Measurements from ENCODE around the gene SLC5A6. TPM values are rescaled to one million over a fixed set of nuclear protein-coding genes. Genes with fewer than 3 reads are reported as not detected.

Gene SLC5A6
- total RNA-seq, 4 donors from 2014 or later = 20.5 to 69.7 (median 60.5) TPM

DNA sequence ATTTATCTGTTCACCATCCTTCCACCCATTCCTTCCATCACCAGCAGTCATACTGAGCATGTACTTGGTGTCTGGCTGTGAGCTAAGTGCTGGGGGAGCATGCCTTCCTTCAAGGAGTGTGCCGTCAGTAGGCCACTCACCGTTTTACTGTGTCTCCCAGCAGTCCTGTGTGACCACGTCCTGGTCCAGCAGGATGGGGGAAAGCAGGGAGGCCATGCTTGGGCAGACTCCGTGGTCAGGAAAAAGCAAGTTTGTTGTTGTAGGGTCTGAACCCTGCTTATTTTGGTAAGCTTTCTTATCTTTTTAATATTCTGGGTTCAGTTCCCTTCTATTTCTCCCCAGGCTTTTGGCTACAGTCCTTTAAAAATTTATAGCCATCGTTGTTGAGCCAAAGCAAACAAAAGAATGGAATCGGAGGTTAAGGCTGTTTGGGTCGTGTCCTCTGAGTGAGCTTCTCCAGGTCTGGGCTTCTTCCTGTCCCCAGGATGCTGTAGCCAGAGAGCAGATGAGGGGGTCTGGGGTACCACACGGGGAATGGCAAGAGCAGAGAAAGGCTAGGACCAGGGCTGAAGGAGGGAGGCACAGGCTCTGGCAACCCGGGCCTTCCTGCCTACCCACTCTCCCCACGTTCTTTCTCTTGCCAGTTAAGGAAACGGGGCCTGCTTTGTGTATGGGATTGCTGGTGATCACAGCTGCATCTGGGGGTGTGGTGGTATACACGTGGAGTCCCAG lies 37.3 kb upstream of the SLC5A6 start:
- no peaks in the 10 kb centered on the region for H3K36me3 ChIP-seq
- no peak for DNase-seq
- intact Hi-C loops (cut with DNase I; ENCODE audit: low total_unique reads) = no loop called here
- H3K4me1 ChIP-seq = no peaks in the 10 kb centered on the region
- TF ChIP-seq POLR2A (IDR thresholded peaks at IDR 0.05) = no peak
- TF ChIP-seq, protein P1, sequence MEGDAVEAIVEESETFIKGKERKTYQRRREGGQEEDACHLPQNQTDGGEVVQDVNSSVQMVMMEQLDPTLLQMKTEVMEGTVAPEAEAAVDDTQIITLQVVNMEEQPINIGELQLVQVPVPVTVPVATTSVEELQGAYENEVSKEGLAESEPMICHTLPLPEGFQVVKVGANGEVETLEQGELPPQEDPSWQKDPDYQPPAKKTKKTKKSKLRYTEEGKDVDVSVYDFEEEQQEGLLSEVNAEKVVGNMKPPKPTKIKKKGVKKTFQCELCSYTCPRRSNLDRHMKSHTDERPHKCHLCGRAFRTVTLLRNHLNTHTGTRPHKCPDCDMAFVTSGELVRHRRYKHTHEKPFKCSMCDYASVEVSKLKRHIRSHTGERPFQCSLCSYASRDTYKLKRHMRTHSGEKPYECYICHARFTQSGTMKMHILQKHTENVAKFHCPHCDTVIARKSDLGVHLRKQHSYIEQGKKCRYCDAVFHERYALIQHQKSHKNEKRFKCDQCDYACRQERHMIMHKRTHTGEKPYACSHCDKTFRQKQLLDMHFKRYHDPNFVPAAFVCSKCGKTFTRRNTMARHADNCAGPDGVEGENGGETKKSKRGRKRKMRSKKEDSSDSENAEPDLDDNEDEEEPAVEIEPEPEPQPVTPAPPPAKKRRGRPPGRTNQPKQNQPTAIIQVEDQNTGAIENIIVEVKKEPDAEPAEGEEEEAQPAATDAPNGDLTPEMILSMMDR (IDR thresholded peaks at IDR 0.05) = no peak
- H3K9me3 ChIP-seq = no peaks in the 10 kb centered on the region
- H3K27me3 ChIP-seq = peaks cover 0 to 12% of the 10 kb centered on the region in 2 donors
- no peak overlapping the region for H3K4me3 ChIP-seq
- H3K27ac ChIP-seq = no peak overlapping the region

DNA sequence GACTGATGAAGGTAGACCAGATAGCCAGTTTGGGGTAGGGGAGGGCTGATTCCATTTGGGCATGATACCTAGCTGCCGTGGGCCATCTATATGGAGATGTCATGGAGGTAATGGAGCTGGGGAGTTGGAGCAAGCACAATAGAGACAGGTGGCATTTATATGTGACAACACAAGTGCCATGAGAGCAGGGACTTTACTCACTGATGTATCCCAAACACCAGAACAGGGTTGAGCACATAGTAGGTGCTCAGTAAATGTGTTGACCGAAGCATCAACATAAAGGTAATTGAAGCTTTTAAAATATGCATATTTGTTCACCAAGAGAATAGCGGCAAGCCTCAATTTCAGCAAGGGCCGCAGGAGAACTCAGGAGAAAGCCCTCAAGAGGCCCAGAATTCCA lies 35.8 kb upstream of the SLC5A6 start:
- no peak for DNase-seq
- H3K4me3 ChIP-seq = no peak overlapping the region
- intact Hi-C loops (cut with DNase I; ENCODE audit: low total_unique reads) = no loop called here
- no peaks in the 10 kb centered on the region for H3K9me3 ChIP-seq
- peaks cover 0 to 12% of the 10 kb centered on the region in 2 donors for H3K27me3 ChIP-seq
- H3K36me3 ChIP-seq = no peaks in the 10 kb centered on the region
- no peak overlapping the region for H3K27ac ChIP-seq
- TF ChIP-seq, protein P1 (IDR thresholded peaks at IDR 0.05) = no peak
- no peak for TF ChIP-seq POLR2A (IDR thresholded peaks at IDR 0.05)
- H3K4me1 ChIP-seq = no peaks in the 10 kb centered on the region

DNA sequence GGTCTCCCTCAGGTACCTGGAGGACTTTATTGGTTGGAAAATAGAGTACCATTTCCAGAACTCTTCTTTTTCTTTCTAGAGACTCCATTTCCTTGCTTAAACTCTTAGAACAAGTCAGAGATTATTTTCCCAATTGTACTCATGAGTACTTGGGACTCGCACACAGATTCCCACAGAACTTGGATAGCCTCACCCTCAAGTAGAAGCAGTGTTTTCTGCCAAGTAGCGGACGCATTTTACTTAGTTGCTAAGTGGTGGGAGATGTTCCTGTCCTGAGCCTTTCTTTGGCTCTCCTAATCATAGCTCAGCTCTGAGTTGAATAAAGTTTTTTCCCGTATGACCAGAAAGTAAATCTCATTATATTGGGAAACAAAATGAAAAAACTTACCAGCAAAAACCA lies 33.6 kb upstream of the SLC5A6 start:
- Histone ChIP-seq H3K4me1 (no peaks in the 10 kb centered on the region), H3K27me3 (peaks cover 0 to 4% of the 10 kb centered on the region in 2 donors)

DNA sequence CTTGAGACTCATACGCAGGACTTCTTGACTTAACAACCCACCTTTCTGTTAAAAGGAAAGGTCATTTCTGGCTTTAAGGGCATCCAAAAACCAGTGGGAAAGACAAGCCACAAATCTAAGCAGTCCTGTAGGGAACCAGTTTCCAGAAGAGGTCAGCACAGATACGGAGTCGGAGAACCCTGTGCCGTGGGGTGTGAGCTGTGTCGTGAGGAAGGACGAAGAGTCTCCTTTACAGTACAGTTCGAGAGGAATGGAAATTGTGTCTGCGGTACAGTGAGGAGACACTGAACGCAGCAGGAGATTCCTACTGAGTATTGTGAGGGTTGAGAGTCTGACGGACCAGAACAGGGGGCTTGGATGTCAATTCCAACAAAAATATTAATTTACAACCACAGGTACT lies 33.0 kb upstream of the SLC5A6 start:
- H3K27me3 ChIP-seq = no peaks in the 10 kb centered on the region
- H3K4me3 ChIP-seq = no peak overlapping the region
- TF ChIP-seq, protein P1 (IDR thresholded peaks at IDR 0.05) = no peak
- no peak for TF ChIP-seq POLR2A (IDR thresholded peaks at IDR 0.05)
- no peaks in the 10 kb centered on the region for H3K36me3 ChIP-seq
- intact Hi-C loops (cut with DNase I; ENCODE audit: low total_unique reads) = no loop called here
- H3K9me3 ChIP-seq = no peaks in the 10 kb centered on the region
- no peaks in the 10 kb centered on the region for H3K4me1 ChIP-seq
- no peak overlapping the region for H3K27ac ChIP-seq
- DNase-seq = no peak

More for the DNA sequence above, 33.6 kb upstream of the SLC5A6 start:
- no peaks in the 10 kb centered on the region for H3K36me3 ChIP-seq
- intact Hi-C loops (cut with DNase I; ENCODE audit: low total_unique reads) = no loop called here
- no peak for DNase-seq
- no peak overlapping the region for H3K27ac ChIP-seq
- TF ChIP-seq POLR2A (IDR thresholded peaks at IDR 0.05) = no peak
- TF ChIP-seq, protein P1 (IDR thresholded peaks at IDR 0.05) = no peak
- no peak overlapping the region for H3K4me3 ChIP-seq
- H3K9me3 ChIP-seq = no peaks in the 10 kb centered on the region

DNA sequence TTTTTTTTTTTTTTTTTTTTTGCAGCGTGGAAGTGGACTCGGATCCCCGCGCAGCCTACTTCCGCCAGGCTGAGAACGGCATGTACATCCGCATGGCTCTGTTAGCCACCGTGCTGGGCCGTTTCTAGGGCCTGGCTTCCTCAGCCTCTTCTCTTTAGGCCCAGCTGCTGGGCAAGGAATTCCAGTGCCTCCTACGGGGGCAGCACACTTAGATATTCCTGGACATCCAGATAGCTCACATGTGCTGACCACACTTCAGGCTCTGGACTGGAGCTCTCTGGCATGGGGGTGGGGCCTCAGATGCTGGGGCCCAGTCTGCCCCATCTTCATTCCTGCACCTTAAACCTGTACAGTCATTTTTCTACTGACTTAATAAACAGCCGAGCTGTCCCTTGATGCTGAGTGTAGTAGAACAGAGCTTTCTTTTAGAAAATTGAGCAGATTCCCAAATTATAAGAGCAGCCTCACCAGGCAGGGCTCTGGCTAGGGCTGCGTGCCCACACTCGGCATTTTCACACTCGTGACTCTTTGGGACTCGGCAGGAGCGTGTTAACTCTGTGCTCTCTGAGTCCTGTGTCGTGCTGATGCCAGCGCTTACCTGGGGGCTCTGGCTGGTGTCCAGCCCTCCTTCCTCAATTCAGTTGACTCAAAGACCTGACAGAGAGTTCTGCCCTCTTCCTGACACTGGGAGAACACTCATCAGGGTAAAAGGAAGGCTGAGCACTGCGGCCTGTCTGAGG lies 31.5 kb upstream of the SLC5A6 start:
- intact Hi-C loops (cut with DNase I; ENCODE audit: low total_unique reads) = no loop called here
- H3K36me3 ChIP-seq = no peaks in the 10 kb centered on the region
- H3K27me3 ChIP-seq = no peaks in the 10 kb centered on the region
- no peak for DNase-seq
- no peak overlapping the region for H3K27ac ChIP-seq
- no peaks in the 10 kb centered on the region for H3K4me1 ChIP-seq
- TF ChIP-seq, protein P1 (IDR thresholded peaks at IDR 0.05) = no peak
- TF ChIP-seq POLR2A (IDR thresholded peaks at IDR 0.05) = no peak
- no peaks in the 10 kb centered on the region for H3K9me3 ChIP-seq
- H3K4me3 ChIP-seq = no peak overlapping the region
